Activated CD4-positive, alpha-beta T cell treated with anti-CD3 and anti-CD28 coated beads for 36 hours (primary cell): ENCODE measurements around the gene TAF4B. TPM values are rescaled to one million over a fixed set of nuclear protein-coding genes. Genes with fewer than 3 reads are reported as not detected.

Experiments used
- ATAC-seq: fragments of 200-7000 bp; cut with Tn5 transposase; one replicate; pipeline ENCODE4 v1.10.0; 2021; ENCODE audit warnings: mild to moderate bottlenecking, moderate library complexity
- CTCF ChIA-PET: fragments of 350-600 bp; sonication (Branson Sonifier 250); formaldehyde crosslinking; loops from one replicate; lab custom pipeline; 2021; ENCODE audit warnings: antibody characterized with exemption; lab: Charles Lee
- POLR2A ChIA-PET: fragments of 350-600 bp; sonication (Branson Sonifier 250); formaldehyde crosslinking; loops from one replicate; lab custom pipeline; 2021; ENCODE audit warnings: antibody characterized with exemption, inconsistent platforms; lab: Charles Lee
- DNase-seq: peaks from one replicate; pipeline ENCODE4 v3.0.0-alpha.2; 2020
- H3K27ac Mint-ChIP-seq: one replicate; pipeline ENCODE4 v1.8.0; 2021; ENCODE audit warnings: mixed read lengths
- H3K27me3 Mint-ChIP-seq: one replicate; pipeline ENCODE4 v1.8.0; 2021; ENCODE audit warnings: mixed read lengths
- H3K36me3 Mint-ChIP-seq: one replicate; pipeline ENCODE4 v1.8.0; 2021; ENCODE audit warnings: low read depth, mixed read lengths
- H3K4me1 Mint-ChIP-seq: one replicate; pipeline ENCODE4 v1.8.0; 2021; ENCODE audit warnings: mixed read lengths
- H3K4me3 Mint-ChIP-seq: one replicate; pipeline ENCODE4 v1.8.0; 2021; ENCODE audit warnings: mild to moderate bottlenecking, moderate library complexity, mixed read lengths
- H3K9me3 Mint-ChIP-seq: one replicate; pipeline ENCODE4 v1.8.0; 2021; ENCODE audit warnings: low read depth, mixed read lengths
- intact Hi-C, 2 experiments: fragments of 100-400 bp; cut with DNase I in 1 of 2; cut with micrococcal nuclease in 1 of 2; formaldehyde crosslinking; loops; one replicate each; pipeline versions ENCODE4 v1.14.2 to v1.15.1; 2022 to 2024; cut with DNase I, micrococcal nuclease
- total RNA-seq, 2 experiments: library from RNA; stranded (reverse); gene quantifications; one replicate each; pipeline ENCODE4 v1.2.3, GENCODE V29; 2021

The TAF4B gene
- total RNA-seq, 2 experiments from 2014 or later = 18.7 to 24.0 TPM

- ATAC-seq (no peak), DNase-seq (no peak)
- no peak overlapping the region for H3K27ac Mint-ChIP-seq
- no peaks in the 10 kb centered on the region for H3K9me3 Mint-ChIP-seq
- H3K4me1 Mint-ChIP-seq = no peaks in the 10 kb centered on the region
- ChIA-PET CTCF (interaction anchor here (2.6 kb wide), 1 partner anchor 24 kb away, joined by 11 read pairs; no protein-coding TSS in a partner anchor), POLR2A (interaction anchor here (0.7 kb wide), 1 partner anchor 73 kb away, joined by 3 read pairs; no protein-coding TSS in a partner anchor)
- no peak overlapping the region for H3K4me3 Mint-ChIP-seq
- H3K27me3 Mint-ChIP-seq = no peaks in the 10 kb centered on the region
- no peaks in the 10 kb centered on the region for H3K36me3 Mint-ChIP-seq
- intact Hi-C loops = loop anchor here in 1 of 2 experiments (5.0 kb wide), 1 partner anchor 239 kb away; no protein-coding TSS in a partner anchor
These were observed 181.7 kb downstream of the TAF4B start for GRCh38 chr18:26407736-26408601.

- intact Hi-C loops = loop anchor here in 1 of 2 experiments (5.0 kb wide), 1 partner anchor 238 kb away; no protein-coding TSS in a partner anchor
- no peak overlapping the region for H3K4me3 Mint-ChIP-seq
- no peaks in the 10 kb centered on the region for H3K36me3 Mint-ChIP-seq
- no peak for ATAC-seq
- no peaks in the 10 kb centered on the region for H3K27me3 Mint-ChIP-seq
- ChIA-PET POLR2A (no interaction called here), CTCF (interaction anchor here (2.6 kb wide), 1 partner anchor 25 kb away, joined by 11 read pairs; no protein-coding TSS in a partner anchor)
- H3K4me1 Mint-ChIP-seq = no peaks in the 10 kb centered on the region
- DNase-seq = no peak
- no peaks in the 10 kb centered on the region for H3K9me3 Mint-ChIP-seq
- no peak overlapping the region for H3K27ac Mint-ChIP-seq
These were observed 182.8 kb downstream of the TAF4B start for GRCh38 chr18:26409091-26409490.

DNA sequence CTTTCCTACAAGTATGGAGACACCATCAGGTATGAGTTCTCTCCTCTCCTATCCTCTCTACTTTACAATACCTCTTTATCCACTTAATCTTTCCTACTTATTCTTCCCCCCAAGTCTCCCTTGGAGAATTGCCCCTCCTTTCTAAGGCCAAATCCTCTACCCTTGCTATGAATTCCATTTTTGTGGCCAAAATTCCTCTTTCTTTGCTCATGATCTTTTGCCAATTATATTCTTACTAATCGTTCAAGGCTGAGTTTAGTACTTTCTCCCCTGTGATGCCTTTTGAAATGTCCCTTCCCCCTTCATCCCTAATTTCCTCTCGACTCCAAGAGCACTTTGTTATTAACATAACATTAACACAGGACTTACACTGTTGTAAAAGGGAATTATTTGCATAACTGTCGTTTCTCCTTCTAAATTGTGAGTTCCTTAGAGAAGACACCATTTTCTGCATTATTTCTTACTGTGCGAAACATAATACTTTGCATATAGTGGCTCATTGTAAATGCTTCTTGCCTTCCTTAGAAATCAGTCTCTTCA is 188.7 kb downstream of the TAF4B start:
- ChIA-PET CTCF (no interaction called here), POLR2A (no interaction called here)
- no peaks in the 10 kb centered on the region for H3K9me3 Mint-ChIP-seq
- no peaks in the 10 kb centered on the region for H3K36me3 Mint-ChIP-seq
- H3K4me1 Mint-ChIP-seq = no peaks in the 10 kb centered on the region
- H3K27ac Mint-ChIP-seq = no peak overlapping the region
- no peak overlapping the region for H3K4me3 Mint-ChIP-seq
- DNase-seq (no peak), ATAC-seq (no peak)
- no peaks in the 10 kb centered on the region for H3K27me3 Mint-ChIP-seq
- intact Hi-C loops = no loop called here

DNA sequence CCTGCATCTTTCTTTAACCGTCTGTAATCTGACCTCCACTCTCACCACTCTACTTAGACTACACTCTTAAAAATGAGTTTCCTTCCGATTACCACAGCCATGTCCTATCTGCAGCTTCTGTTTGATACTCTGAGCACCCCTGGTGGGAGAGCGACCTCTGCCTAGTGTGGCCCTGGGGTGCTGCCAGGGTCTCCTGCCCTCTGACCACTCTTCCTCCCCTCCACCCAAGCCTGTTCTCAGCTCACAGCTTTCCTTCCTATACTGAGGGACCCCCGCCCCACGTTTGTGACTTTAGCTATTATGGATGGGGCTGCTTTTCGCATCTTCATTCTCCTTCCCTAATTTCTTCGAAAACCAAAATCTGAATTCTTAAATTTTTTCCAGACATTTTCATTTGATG is 189.4 kb downstream of the TAF4B start:
- H3K27me3 Mint-ChIP-seq = no peaks in the 10 kb centered on the region
- no peak overlapping the region for H3K4me3 Mint-ChIP-seq
- no peak for DNase-seq
- H3K4me1 Mint-ChIP-seq = no peaks in the 10 kb centered on the region
- ChIA-PET CTCF (no interaction called here), POLR2A (no interaction called here)
- no peak for ATAC-seq
- H3K27ac Mint-ChIP-seq = no peak overlapping the region
- intact Hi-C loops = no loop called here
- H3K9me3 Mint-ChIP-seq = no peaks in the 10 kb centered on the region
- peaks cover 1% of the 10 kb centered on the region for H3K36me3 Mint-ChIP-seq

DNA sequence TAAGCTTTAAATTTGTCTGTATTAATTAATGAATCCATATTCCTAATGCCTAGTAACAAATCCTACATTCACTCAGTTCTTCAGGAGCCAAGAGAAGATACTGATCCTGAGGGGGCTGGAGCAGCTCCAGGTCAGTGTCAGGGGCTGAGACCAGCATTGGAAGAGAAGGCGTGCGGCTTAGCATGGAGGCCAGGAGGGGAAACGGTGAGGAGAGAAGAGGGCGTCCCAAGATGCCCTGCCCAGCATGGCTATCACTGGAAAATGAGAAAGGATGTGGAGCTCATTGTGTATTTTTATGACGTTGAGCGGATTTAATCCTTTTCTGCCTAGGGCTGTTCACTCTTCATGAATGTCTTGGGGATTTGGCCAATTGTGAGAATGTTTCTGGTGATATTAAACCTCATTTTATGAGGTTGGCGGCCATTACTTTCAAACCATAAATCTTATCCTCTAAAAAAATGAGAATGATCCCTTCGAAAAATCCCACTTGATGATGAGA is 190.5 kb downstream of the TAF4B start:
- ChIA-PET CTCF (interaction anchor here (0.6 kb wide), 1 partner anchor 1126 kb away, joined by 4 read pairs; no protein-coding TSS in a partner anchor), POLR2A (no interaction called here)
- no peak overlapping the region for H3K4me3 Mint-ChIP-seq
- no peaks in the 10 kb centered on the region for H3K4me1 Mint-ChIP-seq
- no peaks in the 10 kb centered on the region for H3K27me3 Mint-ChIP-seq
- H3K36me3 Mint-ChIP-seq = peaks cover 1% of the 10 kb centered on the region
- no peaks in the 10 kb centered on the region for H3K9me3 Mint-ChIP-seq
- H3K27ac Mint-ChIP-seq = no peak overlapping the region
- intact Hi-C loops = no loop called here
- ATAC-seq = no peak
- no peak for DNase-seq

DNA sequence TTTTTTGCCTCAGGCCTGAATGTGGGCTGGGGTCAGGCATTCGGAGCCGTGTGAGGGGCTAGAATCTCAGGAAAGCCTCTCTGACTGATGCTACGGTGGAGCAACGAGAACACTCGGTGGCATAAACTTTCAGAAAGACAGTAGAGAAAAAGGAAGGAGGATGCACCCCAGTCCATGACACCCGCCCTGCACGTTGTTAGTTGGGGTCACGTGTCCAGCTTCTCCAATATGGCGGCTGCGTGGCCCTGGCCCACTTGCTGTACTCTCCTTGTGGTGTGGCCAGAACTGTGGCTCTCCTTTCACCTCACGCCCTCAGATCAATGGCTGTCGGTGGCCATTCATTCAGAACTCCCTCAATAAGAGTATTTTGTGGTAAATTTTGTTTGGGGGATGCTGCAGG is 190.9 kb downstream of the TAF4B start:
- Mint-ChIP-seq H3K27me3 (no peaks in the 10 kb centered on the region), H3K9me3 (no peaks in the 10 kb centered on the region), H3K27ac (no peak overlapping the region), H3K4me1 (no peaks in the 10 kb centered on the region), H3K4me3 (no peak overlapping the region), H3K36me3 (peaks cover 1% of the 10 kb centered on the region)
- ATAC-seq = no peak
- POLR2A ChIA-PET = no interaction called here
- intact Hi-C loops = no loop called here
- CTCF ChIA-PET = no interaction called here
- no peak for DNase-seq

DNA sequence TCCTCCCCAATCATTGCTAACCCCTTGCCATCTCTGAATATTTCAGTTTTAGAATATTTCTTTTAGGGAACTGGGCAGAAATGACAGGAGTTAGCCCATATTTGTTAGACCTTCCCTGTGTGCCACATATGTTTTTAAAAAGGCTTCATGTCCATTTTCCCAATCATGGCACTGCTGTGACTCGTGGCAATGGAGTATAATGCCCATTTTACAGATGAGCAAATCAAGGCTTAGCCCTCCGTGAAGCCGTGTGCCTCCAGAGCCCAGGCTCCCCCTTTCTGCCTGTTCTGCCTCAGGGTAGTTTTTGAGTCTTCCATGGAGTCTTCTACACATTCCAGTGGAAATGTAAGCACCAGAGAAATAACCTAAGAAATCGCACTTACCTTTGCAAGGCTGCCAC is 192.0 kb downstream of the TAF4B start:
- Mint-ChIP-seq H3K27ac (no peak overlapping the region), H3K4me3 (no peak overlapping the region), H3K4me1 (no peaks in the 10 kb centered on the region), H3K27me3 (no peaks in the 10 kb centered on the region), H3K36me3 (peaks cover 1% of the 10 kb centered on the region), H3K9me3 (no peaks in the 10 kb centered on the region)
- ATAC-seq = no peak
- no peak for DNase-seq
- POLR2A ChIA-PET = no interaction called here
- intact Hi-C loops = no loop called here
- CTCF ChIA-PET = no interaction called here

- intact Hi-C loops = no loop called here
- no peak for ATAC-seq
- no peak for DNase-seq
- Mint-ChIP-seq H3K4me3 (no peak overlapping the region), H3K4me1 (no peaks in the 10 kb centered on the region), H3K36me3 (peaks cover 1% of the 10 kb centered on the region), H3K9me3 (no peaks in the 10 kb centered on the region), H3K27ac (no peak overlapping the region), H3K27me3 (no peaks in the 10 kb centered on the region)
- ChIA-PET CTCF (no interaction called here), POLR2A (no interaction called here)
These were observed 193.5 kb downstream of the TAF4B start for GRCh38 chr18:26419746-26420145.

DNA sequence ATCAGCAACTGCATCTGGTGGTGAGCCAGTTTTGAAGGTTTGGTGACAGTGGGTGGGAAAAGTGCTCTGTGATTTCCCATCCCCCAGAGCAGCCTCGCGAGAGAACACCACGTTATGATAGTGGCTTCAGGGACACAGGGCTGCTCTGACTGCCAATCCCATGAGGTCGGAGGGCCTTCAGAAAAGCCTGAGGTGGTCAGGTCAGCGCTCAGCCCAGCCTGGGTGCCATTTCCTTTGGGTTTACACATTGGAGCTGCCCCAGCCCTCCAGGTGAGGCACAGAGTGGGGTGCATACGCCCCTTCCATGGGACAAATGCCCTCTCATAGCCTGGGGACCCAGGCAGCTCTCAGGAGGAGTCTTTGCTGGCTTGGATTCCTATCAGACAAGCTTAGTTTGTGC is 195.3 kb downstream of the TAF4B start:
- POLR2A ChIA-PET = no interaction called here
- H3K4me1 Mint-ChIP-seq = no peaks in the 10 kb centered on the region
- no peaks in the 10 kb centered on the region for H3K27me3 Mint-ChIP-seq
- no peak for ATAC-seq
- H3K4me3 Mint-ChIP-seq = no peak overlapping the region
- CTCF ChIA-PET = interaction anchor here (0.5 to 0.6 kb wide), 2 partner anchors 35 to 105 kb away, joined by 3 read pairs; no protein-coding TSS in a partner anchor
- intact Hi-C loops = no loop called here
- no peak for DNase-seq
- no peaks in the 10 kb centered on the region for H3K9me3 Mint-ChIP-seq
- peaks cover 1% of the 10 kb centered on the region for H3K36me3 Mint-ChIP-seq
- no peak overlapping the region for H3K27ac Mint-ChIP-seq

GRCh38 chr18:26421931-26422330 is 195.7 kb downstream of the TAF4B start:
- POLR2A ChIA-PET = no interaction called here
- ATAC-seq (no peak), DNase-seq (no peak)
- no peak overlapping the region for H3K27ac Mint-ChIP-seq
- H3K36me3 Mint-ChIP-seq = peaks cover 1% of the 10 kb centered on the region
- no peaks in the 10 kb centered on the region for H3K4me1 Mint-ChIP-seq
- no peak overlapping the region for H3K4me3 Mint-ChIP-seq
- CTCF ChIA-PET = interaction anchor here (0.5 kb wide), 1 partner anchor 105 kb away, joined by 3 read pairs; no protein-coding TSS in a partner anchor
- H3K9me3 Mint-ChIP-seq = no peaks in the 10 kb centered on the region
- H3K27me3 Mint-ChIP-seq = no peaks in the 10 kb centered on the region
- intact Hi-C loops = no loop called here

- H3K27me3 Mint-ChIP-seq = no peaks in the 10 kb centered on the region
- POLR2A ChIA-PET = interaction anchor here (0.6 kb wide), 1 partner anchor 507 kb away, joined by 4 read pairs; no protein-coding TSS in a partner anchor
These were observed 196.4 kb downstream of the TAF4B start for GRCh38 chr18:26422472-26423162.

More at GRCh38 chr18:26422472-26423162, 196.4 kb downstream of the TAF4B start:
- CTCF ChIA-PET = no interaction called here
- Mint-ChIP-seq H3K4me3 (no peak overlapping the region), H3K9me3 (no peaks in the 10 kb centered on the region), H3K27ac (no peak overlapping the region), H3K4me1 (no peaks in the 10 kb centered on the region), H3K36me3 (peaks cover 1% of the 10 kb centered on the region)
- DNase-seq (no peak), ATAC-seq (no peak)
- intact Hi-C loops = no loop called here
